CD1c-positive myeloid dendritic cell (primary cell): ENCODE results near the gene TMEM135.
"Not testable (repeated sequence)": the region's sequence is repeated elsewhere in the genome, so short reads cannot be mapped to it uniquely, and the experiment has no call there.

Source experiments
- DNase-seq: peaks from one replicate; pipeline ENCODE4 v3.0.0-alpha.2; 2016; ENCODE audit errors: extremely low spot score

Gene TMEM135

DNA sequence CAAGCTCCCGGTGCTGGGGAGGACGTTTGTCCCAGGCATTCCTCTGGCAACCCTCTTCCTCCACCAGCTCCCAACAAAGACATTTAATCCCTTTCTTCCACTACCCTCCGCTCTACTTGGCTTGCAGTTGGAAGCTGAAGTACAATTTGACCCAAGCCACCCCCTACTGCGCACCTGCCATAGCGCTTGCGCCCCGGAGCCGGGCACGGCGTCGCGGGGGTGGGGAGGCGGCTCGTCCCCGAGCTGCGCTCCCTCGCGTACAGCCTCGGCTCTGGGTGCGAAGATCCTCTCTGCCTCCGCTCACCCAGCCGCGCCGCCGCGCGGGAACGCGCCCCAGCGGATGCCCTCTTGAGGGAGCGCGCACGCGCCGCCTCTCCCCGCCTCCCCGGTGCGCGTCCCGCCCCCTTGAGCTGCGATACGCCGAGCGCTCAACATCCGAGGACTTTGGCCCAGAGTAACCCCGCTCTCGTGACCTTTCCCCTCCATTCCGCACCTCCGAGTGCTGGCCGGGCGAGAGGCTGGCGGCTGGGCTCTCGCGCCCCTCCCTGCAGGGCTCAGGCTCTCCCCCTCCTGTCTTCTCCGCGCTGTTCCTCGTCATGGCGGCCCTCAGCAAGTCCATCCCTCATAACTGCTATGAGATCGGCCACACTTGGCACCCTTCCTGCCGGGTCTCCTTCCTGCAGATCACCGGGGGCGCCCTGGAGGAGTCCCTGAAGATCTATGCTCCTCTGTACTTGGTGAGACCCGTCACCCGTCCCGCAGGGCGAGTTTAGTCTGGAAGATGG lies at the start of gene TMEM135:
TSS of gene TMEM135 (plus strand) at position 485 of the 785 bp plus-strand sequence. CDS start at position 597, 112 bp downstream.
- peak; percentile 96 for DNase-seq

GRCh38 chr11:86988351-86988881 lies 49.3 kb upstream of the TMEM135 start:
- DNase-seq = no peak

DNA sequence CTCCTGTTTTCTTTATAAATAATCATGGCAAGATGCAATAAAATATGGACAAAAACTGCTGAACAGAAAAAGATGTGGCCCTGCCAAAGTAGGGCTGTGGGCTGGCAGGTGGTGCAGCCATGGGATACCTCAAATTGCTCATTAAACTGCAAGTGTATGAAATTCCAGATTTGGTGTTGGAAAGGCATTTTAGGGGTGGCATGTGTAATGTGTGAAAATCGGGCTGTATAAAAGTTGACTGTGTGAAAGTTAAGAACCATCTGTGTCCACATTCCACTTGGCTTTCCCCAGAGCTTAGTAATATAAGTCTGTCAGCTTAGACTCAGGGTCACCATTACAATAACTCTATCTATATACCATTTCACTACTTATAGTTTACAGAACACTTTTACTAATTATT lies 47.7 kb upstream of the TMEM135 start:
- DNase-seq = no peak

DNA sequence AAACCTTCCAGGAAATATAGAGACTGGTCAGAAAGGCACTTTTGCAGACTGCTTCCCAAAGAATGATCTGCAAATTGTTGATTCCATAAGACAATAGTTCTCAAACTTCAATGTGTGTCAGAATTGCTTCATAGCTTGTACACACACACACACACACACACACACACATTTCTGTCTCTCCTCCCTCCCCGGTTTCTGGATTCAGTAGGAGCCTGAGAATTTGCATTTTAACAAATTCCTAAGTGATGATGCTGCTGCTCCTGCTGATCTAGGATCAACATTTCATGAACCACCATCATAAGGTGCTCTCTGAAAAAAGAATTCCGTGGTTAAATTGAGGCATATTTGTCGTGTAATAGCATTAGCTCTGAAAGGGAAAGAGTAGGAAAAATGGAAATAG lies 47.2 kb upstream of the TMEM135 start:
- DNase-seq = no peak

DNA sequence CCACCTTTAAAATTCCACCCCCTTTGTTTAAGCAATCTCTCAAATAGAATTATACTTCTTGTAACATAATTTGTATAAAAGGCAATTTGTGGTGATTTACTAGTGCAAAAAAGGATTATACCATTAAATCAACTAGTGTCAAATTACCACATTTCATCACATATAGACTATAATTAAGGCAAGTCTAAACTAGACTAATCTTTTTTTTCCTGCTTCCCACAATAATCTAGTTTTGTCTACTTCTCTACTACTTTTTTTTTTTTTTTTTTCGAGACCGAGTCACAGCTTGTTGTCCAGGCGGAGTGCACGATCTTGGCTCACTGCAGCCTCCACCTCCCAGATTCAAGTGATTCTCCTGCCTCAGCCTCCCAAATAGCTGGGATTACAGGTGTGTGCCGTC lies 46.4 kb upstream of the TMEM135 start:
- DNase-seq = no peak

- not testable (repeated sequence) for DNase-seq
Observed at GRCh38 chr11:86992340-86992739, 45.4 kb upstream of the TMEM135 start.

DNA sequence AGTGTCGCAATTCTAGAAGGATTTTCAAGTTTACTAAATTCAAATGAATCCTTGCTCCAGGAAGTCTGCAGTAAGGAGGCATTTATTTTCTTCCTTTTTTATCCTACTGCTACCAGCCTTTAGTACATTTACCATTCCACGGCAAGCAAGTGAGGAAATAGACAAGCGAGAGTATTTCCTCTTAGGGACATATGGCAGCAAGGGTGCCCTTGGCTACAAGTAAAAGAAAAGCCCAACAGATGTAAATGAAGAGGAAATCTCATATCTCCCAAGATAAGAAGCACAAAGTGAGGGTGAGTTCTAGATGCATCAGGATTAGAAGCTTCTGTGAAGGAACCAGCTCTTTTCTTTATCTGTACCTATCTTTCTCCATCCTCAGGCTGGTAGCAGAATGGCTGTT lies 44.7 kb upstream of the TMEM135 start:
- DNase-seq = no peak

DNA sequence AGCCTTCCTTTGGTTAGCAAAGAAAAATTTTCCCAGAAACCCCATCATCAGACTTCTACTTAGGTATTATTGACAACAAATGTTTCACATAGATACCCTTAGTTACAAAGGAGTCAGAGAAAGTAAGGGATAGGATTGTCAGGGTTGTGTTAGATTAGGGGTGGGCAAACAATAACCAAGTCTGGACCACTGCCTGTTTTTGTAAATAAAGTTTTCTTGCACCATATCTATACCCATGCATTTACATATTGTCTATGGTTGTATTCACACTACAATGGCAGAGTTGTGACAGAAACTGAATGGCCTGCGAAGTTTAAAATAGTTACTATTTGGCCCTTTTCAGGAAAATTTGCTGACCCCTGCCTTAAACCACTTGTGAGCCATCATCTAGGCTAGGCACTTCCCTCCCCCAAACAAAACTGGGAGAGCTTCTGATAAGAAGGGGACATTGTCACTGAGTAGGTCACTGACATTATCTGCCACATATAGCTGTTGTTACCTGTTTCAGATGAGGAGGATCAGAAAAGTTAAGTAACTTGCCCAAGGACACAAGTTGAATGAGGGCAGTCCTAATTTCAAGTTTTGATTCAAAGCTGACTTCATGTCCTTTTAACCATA lies 40.7 kb upstream of the TMEM135 start:
- no peak for DNase-seq

DNA sequence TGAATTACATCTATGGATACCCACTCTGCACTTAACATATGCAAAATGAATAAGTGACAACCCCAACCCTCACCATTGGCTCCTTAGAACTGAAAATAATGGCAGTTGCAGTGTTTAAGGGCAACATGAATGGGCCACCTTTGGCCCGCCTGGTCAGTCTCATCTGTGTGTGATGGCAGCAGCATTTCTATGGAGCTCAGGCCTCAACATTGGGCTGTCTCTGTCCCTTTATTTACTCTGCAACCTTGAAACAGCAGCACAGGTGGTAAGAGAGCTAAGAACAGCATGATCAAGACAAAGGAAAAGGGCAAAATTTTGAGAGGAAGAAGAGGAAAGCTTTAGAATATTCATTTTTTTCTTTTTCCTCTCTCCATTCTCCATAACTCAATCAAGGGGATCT lies 38.3 kb upstream of the TMEM135 start:
- DNase-seq = no peak

DNA sequence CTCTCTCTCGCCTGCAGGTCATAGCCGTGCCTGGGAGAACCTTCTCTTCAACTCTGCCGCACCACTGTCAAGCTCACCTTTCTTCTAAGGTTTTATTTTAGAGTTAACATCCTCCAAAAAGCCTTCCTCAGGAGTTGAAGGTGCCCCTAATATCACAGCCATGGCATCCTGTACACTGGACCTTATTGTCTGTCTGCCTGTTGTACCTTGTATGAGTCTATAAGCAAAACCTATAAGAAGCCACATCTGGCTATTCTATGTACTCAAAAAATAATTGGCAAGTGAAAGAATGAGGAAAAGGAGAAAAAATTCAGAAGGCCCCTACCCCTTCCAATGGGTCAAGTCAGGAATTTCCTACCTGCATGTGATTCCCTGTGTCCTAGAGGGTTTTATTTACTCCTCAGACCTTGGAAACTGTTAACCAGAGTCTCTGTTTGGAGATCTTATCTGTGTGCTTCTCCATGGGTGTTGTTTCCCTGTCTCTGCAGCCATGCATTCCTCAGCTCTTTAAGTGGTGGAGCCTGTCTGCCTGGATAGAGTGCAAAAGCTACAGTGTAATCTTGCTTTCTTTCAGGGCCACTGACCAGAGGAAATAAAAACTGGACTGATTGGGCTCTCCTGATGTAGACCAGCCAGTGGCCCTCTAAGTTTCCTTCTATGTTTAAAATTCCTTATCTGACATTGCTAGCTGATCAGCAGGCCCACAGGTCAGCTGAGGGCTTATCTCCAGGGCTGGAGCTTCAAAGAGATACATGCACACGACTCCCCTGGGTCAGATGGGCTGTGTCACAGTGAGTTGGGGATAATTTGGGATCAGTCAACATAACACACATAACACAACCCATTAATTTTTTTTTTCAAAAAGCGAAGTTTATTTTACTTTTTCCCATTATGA lies 37.6 kb upstream of the TMEM135 start:
- no peak for DNase-seq

GRCh38 chr11:87002918-87003317 lies 34.8 kb upstream of the TMEM135 start:
- peak; percentile 3 for DNase-seq

GRCh38 chr11:87004281-87004680 lies 33.5 kb upstream of the TMEM135 start:
- DNase-seq = not testable (repeated sequence)

- DNase-seq = no peak
Observed at GRCh38 chr11:87005569-87005921, 32.2 kb upstream of the TMEM135 start.

DNA sequence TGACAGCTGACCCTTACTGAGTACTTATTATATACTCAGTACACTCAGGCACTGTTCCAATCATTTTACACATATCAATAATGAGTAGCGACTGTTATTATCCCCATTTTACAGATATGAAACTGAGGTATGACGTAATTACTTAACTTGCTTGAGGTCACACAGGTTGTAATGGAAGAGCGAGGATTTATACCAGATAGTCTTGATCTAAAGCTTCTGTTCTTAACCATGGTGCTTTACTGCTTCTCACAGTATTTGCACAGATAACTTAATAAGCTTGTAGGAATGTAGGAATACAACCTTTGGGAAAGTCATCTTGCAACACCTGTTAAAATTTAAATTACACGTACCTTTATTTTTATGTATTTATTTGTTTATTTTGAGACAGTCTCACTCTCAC lies 31.7 kb upstream of the TMEM135 start:
- DNase-seq = no peak

DNA sequence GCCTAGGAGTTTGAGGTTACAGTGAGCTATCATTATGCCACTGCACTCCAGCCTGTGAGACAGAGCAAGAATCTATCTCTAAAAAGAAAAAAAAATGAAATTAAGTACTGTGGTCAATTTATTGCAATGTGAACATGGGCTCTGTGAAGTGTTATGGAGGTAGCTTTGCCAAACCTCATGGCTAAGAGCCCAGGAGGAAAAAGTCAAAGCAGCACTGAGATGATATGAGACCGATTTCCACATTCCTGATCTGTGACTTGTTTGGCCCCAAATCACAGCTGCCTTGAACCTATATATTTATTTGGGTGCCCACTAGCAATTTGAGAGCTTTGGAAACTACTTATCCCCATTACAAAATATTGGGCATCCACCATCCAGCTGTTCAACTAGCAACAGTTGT lies 29.8 kb upstream of the TMEM135 start:
- DNase-seq = no peak

- DNase-seq = no peak
Observed at GRCh38 chr11:87012089-87012488, 25.6 kb upstream of the TMEM135 start.

DNA sequence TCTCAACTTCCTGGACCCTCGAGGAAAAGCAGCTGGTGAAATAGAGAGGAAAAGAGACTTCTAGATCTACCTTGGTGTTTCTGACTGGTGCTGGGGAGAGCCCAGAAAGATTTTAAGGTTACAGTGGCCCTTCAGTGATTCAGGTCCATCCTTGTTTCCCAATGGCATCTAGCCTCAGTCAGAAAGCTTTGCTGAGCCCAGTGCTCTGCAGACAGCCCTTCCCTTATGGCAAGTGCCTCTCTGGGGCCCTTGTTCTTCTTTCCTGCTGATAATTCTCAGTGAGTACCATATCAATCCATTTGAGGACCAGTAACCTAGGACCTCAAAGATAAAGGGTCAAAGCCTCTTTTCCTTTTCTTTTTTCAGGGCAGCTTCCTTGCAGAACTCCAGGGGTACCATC lies 25.1 kb upstream of the TMEM135 start:
- DNase-seq = no peak

DNA sequence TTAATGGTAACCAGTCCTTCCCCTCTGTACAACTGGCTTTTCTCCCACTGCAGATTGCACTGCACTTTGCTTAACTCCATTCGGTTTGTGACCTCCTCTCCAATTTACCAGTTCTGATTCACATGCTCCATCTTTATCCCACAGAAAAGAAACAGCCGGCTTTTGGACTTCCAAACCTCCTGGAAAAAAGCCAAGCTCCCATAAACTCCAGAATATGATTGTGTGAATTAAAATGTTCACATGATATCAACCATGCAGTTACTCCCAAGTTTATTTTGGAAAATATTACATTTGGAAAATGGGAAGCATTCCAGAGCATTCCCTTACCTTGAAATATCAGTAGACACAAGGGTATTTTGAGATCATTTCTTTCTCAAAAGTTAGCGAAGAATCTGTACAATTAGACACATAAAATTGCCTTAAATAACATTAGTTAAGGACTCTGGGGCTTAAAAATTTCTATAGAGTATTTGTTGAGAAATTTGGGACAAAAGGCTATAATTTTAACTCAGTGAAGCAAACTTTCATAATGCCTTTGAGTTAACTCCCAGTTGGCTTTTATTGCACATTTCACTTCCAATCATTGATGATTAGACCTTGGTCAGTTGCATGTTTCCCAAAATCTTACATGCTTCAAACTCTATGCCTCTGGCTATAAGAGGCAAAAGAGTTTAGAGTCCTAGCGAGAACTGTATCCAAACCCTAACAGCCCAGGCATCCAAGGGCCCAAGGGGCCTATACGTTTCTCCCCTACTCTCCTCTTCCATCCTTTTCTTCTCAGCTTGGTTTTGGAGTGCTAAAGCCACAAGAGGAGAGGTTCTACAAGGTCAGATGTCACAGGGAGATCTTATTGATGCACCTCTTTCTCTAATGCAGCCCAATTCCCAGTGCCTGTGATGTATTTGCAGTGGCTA lies 23.6 kb upstream of the TMEM135 start:
- DNase-seq = no peak

DNA sequence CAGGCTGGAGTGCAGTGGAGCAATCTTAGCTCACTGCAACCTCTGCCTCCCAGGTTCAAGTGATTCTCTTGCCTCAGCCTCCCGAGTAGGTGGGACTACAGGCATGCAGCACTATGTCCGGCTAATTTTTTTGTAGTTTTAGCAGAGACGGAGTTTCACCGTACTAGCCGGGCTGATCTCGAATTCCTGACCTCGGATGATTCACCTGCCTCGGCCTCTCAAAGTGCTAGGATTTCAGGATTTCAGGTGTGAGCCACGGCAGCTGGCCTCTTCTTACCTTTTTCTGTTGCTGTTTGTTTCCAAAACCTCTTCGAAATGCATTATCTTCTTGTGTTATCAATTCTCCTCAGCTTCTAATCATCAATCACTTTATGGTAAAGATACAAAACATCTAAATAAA lies 22.1 kb upstream of the TMEM135 start:
- no peak for DNase-seq

- no peak for DNase-seq
Observed at GRCh38 chr11:87019613-87020271, 18.0 kb upstream of the TMEM135 start.

GRCh38 chr11:87020336-87020735 lies 17.4 kb upstream of the TMEM135 start:
- DNase-seq = no peak
